CD4-positive, alpha-beta memory T cell (primary cell): ENCODE data around the gene ESYT2. TPM values are rescaled to one million over a fixed set of nuclear protein-coding genes. Genes with fewer than 3 reads are reported as not detected.

Source experiments
- CTCF ChIA-PET: fragments of 350-600 bp; sonication (Branson Sonifier 250); formaldehyde crosslinking; loops from one replicate; lab custom pipeline; 2021; ENCODE audit warnings: inconsistent platforms; ENCODE audit not compliant: partially characterized antibody; lab: Charles Lee
- POLR2A ChIA-PET: fragments of 350-600 bp; sonication (Branson Sonifier 250); formaldehyde crosslinking; loops from one replicate; lab custom pipeline; 2021; ENCODE audit not compliant: partially characterized antibody; lab: Charles Lee
- DNase-seq, 5 donors: peaks; one replicate each; pipeline versions ENCODE4 v3.0.0 to v3.0.0-alpha.2; 2020 to 2022; ENCODE audit warnings: mixed read lengths in 1 of 5
- H3K27ac ChIP-seq: one replicate; pipeline ENCODE4 v1.7.0; 2013; ENCODE audit warnings: low read depth, low read length
- H3K27me3 ChIP-seq: 2 replicates; pipeline ENCODE4 v1.7.0; 2013; ENCODE audit warnings: mild to moderate bottlenecking, low read length, moderate library complexity; ENCODE audit not compliant: insufficient read depth
- H3K36me3 ChIP-seq: 2 replicates; pipeline ENCODE4 v1.7.0; 2013; ENCODE audit warnings: mild to moderate bottlenecking, low read length, moderate library complexity; ENCODE audit not compliant: insufficient read depth
- H3K4me1 ChIP-seq: 2 replicates; pipeline ENCODE4 v1.7.0; 2013; ENCODE audit warnings: mild to moderate bottlenecking, low read length, moderate library complexity; ENCODE audit not compliant: insufficient read depth
- H3K4me3 ChIP-seq, 2 donors: one replicate each; pipeline ENCODE4 v1.7.0; 2013; ENCODE audit warnings: low read length in 2 of 2, mild to moderate bottlenecking in 1 of 2
- H3K9me3 ChIP-seq, 2 donors: one replicate each; pipeline ENCODE4 v1.7.0; 2013; ENCODE audit warnings: low read length in 2 of 2, control low read depth in 1 of 2; ENCODE audit not compliant: control insufficient read depth in 1 of 2
- H3K27ac Mint-ChIP-seq, 7 donors: one replicate each; pipeline ENCODE4 v1.8.0; 2020 to 2021; ENCODE audit warnings: mixed read lengths in 7 of 7, mild to moderate bottlenecking in 6 of 7, inconsistent platforms in 3 of 7, moderate library complexity in 3 of 7
- H3K27me3 Mint-ChIP-seq, 2 donors: one replicate each; pipeline ENCODE4 v1.8.0; 2020 to 2021; ENCODE audit warnings: mixed read lengths in 2 of 2
- H3K36me3 Mint-ChIP-seq, 2 donors: one replicate each; pipeline ENCODE4 v1.8.0; 2020 to 2021; ENCODE audit warnings: mixed read lengths in 2 of 2, inconsistent platforms in 1 of 2, mild to moderate bottlenecking in 1 of 2
- H3K4me1 Mint-ChIP-seq, 4 donors: one replicate each; pipeline ENCODE4 v1.8.0; 2020 to 2021; ENCODE audit warnings: mixed read lengths in 4 of 4, mild to moderate bottlenecking in 1 of 4
- H3K4me3 Mint-ChIP-seq, 8 donors: one replicate each; pipeline ENCODE4 v1.8.0; 2020 to 2021; ENCODE audit warnings: mixed read lengths in 8 of 8, mild to moderate bottlenecking in 7 of 8, moderate library complexity in 6 of 8, inconsistent platforms in 3 of 8
- H3K9me3 Mint-ChIP-seq, 8 donors: one replicate each; pipeline ENCODE4 v1.8.0; 2020 to 2021; ENCODE audit warnings: mixed read lengths in 8 of 8, mild to moderate bottlenecking in 5 of 8, inconsistent platforms in 3 of 8, moderate library complexity in 1 of 8
- intact Hi-C: fragments of 100-400 bp; cut with micrococcal nuclease; formaldehyde crosslinking; loops from one replicate; pipeline ENCODE4 v1.15.1; 2023
- polyA plus RNA-seq, 2 donors: library from polyadenylated mRNA; unstranded; fragments of 300-500 nt; fragmentation: Illumina TruSeq; gene quantifications; one replicate each; pipeline ENCODE4 v1.2.3, GENCODE V29; 2021
- total RNA-seq, 2 experiments: library from RNA; stranded (reverse); gene quantifications; one replicate each; pipeline ENCODE4 v1.2.3, GENCODE V29; 2021

The ESYT2 gene
- total and polyA plus RNA-seq, 4 experiments from 2014 or later = 52.3 to 116 (median 106) TPM

- POLR2A ChIA-PET = no interaction called here
Measured at GRCh38 chr7:158740013-158740656, 89.2 kb downstream of the ESYT2 start.

GRCh38 chr7:158738841-158739240 is 90.5 kb downstream of the ESYT2 start:
- Mint-ChIP-seq H3K9me3 (peaks cover 0 to 3% (median 0%) of the 10 kb centered on the region in 8 donors), H3K4me1 (peaks cover 0 to 3% (median 0%) of the 10 kb centered on the region in 4 donors), H3K27ac (no peak overlapping the region), H3K27me3 (no peaks in the 10 kb centered on the region), H3K36me3 (peaks cover 71 to 87% of the 10 kb centered on the region in 2 donors), H3K4me3 (no peak overlapping the region)
- H3K27ac ChIP-seq = no peak overlapping the region
- ChIA-PET POLR2A (no interaction called here), CTCF (no interaction called here)
- H3K4me1 ChIP-seq = no peaks in the 10 kb centered on the region
- H3K4me3 ChIP-seq = no peak overlapping the region
- intact Hi-C loops = no loop called here
- DNase-seq = no peak
- no peaks in the 10 kb centered on the region for H3K27me3 ChIP-seq
- no peaks in the 10 kb centered on the region for H3K9me3 ChIP-seq
- peaks cover 82% of the 10 kb centered on the region for H3K36me3 ChIP-seq

More at GRCh38 chr7:158740013-158740656, 89.2 kb downstream of the ESYT2 start:
- no peak overlapping the region for H3K27ac ChIP-seq
- no peak for DNase-seq
- Mint-ChIP-seq H3K4me3 (no peak overlapping the region), H3K9me3 (peaks cover 0 to 3% (median 0%) of the 10 kb centered on the region in 8 donors), H3K27ac (peak overlapping the region in 4 of 7 donors; percentile 5 to 62 (median 40)), H3K36me3 (peaks cover 60 to 85% of the 10 kb centered on the region in 2 donors), H3K27me3 (no peaks in the 10 kb centered on the region), H3K4me1 (no peaks in the 10 kb centered on the region)
- CTCF ChIA-PET = interaction anchor here (1.8 kb wide), 1 partner anchor 236 kb away, joined by 5 read pairs; no protein-coding TSS in a partner anchor
- intact Hi-C loops = no loop called here
- peaks cover 76% of the 10 kb centered on the region for H3K36me3 ChIP-seq
- H3K9me3 ChIP-seq = no peaks in the 10 kb centered on the region
- H3K27me3 ChIP-seq = no peaks in the 10 kb centered on the region
- no peaks in the 10 kb centered on the region for H3K4me1 ChIP-seq
- H3K4me3 ChIP-seq = no peak overlapping the region

GRCh38 chr7:158737064-158737695 is 92.1 kb downstream of the ESYT2 start:
- Histone ChIP-seq H3K4me1 (no peaks in the 10 kb centered on the region), H3K27me3 (no peaks in the 10 kb centered on the region), H3K27ac (no peak overlapping the region), H3K4me3 (no peak overlapping the region), H3K36me3 (peaks cover 81% of the 10 kb centered on the region), H3K9me3 (no peaks in the 10 kb centered on the region)
- Mint-ChIP-seq H3K9me3 (peaks cover 0 to 3% (median 0%) of the 10 kb centered on the region in 8 donors), H3K27me3 (no peaks in the 10 kb centered on the region), H3K36me3 (peaks cover 60 to 81% of the 10 kb centered on the region in 2 donors), H3K4me3 (no peak overlapping the region), H3K27ac (peak overlapping the region in 1 of 7 donors; percentile 19), H3K4me1 (peaks cover 0 to 3% (median 0%) of the 10 kb centered on the region in 4 donors)
- intact Hi-C loops = no loop called here
- CTCF ChIA-PET = no interaction called here
- POLR2A ChIA-PET = interaction anchor here (1.4 kb wide), 1 partner anchor 9 kb away, joined by 3 read pairs; no protein-coding TSS in a partner anchor
- DNase-seq = no peak

- H3K4me3 ChIP-seq = no peak overlapping the region
- H3K4me1 ChIP-seq = no peaks in the 10 kb centered on the region
- intact Hi-C loops = no loop called here
- ChIA-PET CTCF (no interaction called here), POLR2A (no interaction called here)
- Mint-ChIP-seq H3K4me3 (no peak overlapping the region), H3K27me3 (no peaks in the 10 kb centered on the region), H3K27ac (peak overlapping the region in 1 of 7 donors; percentile 46), H3K9me3 (peaks cover 0 to 3% (median 0%) of the 10 kb centered on the region in 8 donors), H3K36me3 (peaks cover 57 to 80% of the 10 kb centered on the region in 2 donors), H3K4me1 (peaks cover 0 to 3% (median 0%) of the 10 kb centered on the region in 4 donors)
- no peaks in the 10 kb centered on the region for H3K9me3 ChIP-seq
- no peaks in the 10 kb centered on the region for H3K27me3 ChIP-seq
- DNase-seq = no peak
- no peak overlapping the region for H3K27ac ChIP-seq
- H3K36me3 ChIP-seq = peaks cover 72% of the 10 kb centered on the region
Measured at GRCh38 chr7:158735935-158736334, 93.4 kb downstream of the ESYT2 start.

- ChIA-PET CTCF (no interaction called here), POLR2A (no interaction called here)
- peak overlapping the region in 5 of 7 donors; percentile 33 to 68 (median 55) for H3K27ac Mint-ChIP-seq
- H3K4me3 Mint-ChIP-seq = no peak overlapping the region
- H3K4me3 ChIP-seq = no peak overlapping the region
- H3K4me1 Mint-ChIP-seq = peaks cover 0 to 3% (median under 1%) of the 10 kb centered on the region in 4 donors
- H3K4me1 ChIP-seq = no peaks in the 10 kb centered on the region
- no peaks in the 10 kb centered on the region for H3K27me3 Mint-ChIP-seq
- intact Hi-C loops = no loop called here
- H3K9me3 ChIP-seq = no peaks in the 10 kb centered on the region
- H3K27me3 ChIP-seq = no peaks in the 10 kb centered on the region
- DNase-seq = no peak
- peaks cover 61% of the 10 kb centered on the region for H3K36me3 ChIP-seq
- no peaks in the 10 kb centered on the region for H3K9me3 Mint-ChIP-seq
- peaks cover 55 to 79% of the 10 kb centered on the region in 2 donors for H3K36me3 Mint-ChIP-seq
- H3K27ac ChIP-seq = no peak overlapping the region
Measured at GRCh38 chr7:158734861-158735260, 94.4 kb downstream of the ESYT2 start.

- intact Hi-C loops = no loop called here
- no peak for DNase-seq
- H3K27ac Mint-ChIP-seq = peak overlapping the region in 3 of 7 donors; percentile 47 to 86 (median 68)
- Histone ChIP-seq H3K27ac (no peak overlapping the region), H3K4me3 (no peak overlapping the region), H3K4me1 (no peaks in the 10 kb centered on the region), H3K9me3 (no peaks in the 10 kb centered on the region), H3K27me3 (no peaks in the 10 kb centered on the region), H3K36me3 (peaks cover 56% of the 10 kb centered on the region)
- H3K4me3 Mint-ChIP-seq = no peak overlapping the region
- H3K4me1 Mint-ChIP-seq = peaks cover 0 to 5% (median 2%) of the 10 kb centered on the region in 4 donors
- POLR2A ChIA-PET = interaction anchor here (1.8 kb wide), 1 partner anchor 29 kb away, joined by 7 read pairs; the partner anchor contains the start of gene NCAPG2
- no peaks in the 10 kb centered on the region for H3K27me3 Mint-ChIP-seq
- peaks cover 55 to 74% of the 10 kb centered on the region in 2 donors for H3K36me3 Mint-ChIP-seq
- CTCF ChIA-PET = interaction anchor here (1.3 kb wide), 1 partner anchor 235 kb away, joined by 3 read pairs; no protein-coding TSS in a partner anchor
- no peaks in the 10 kb centered on the region for H3K9me3 Mint-ChIP-seq
Measured at GRCh38 chr7:158733775-158734494, 95.4 kb downstream of the ESYT2 start.

- ChIA-PET POLR2A (interaction anchor here (1.8 kb wide), 1 partner anchor 28 kb away, joined by 7 read pairs; the partner anchor contains the start of gene NCAPG2), CTCF (interaction anchor here (1.3 to 2.1 kb wide), 3 partner anchors 29 to 244 kb away, joined by 3 to 6 read pairs (median 3); no protein-coding TSS in a partner anchor)
- Histone ChIP-seq H3K27ac (no peak overlapping the region), H3K4me3 (no peak overlapping the region), H3K4me1 (no peaks in the 10 kb centered on the region), H3K9me3 (no peaks in the 10 kb centered on the region), H3K27me3 (no peaks in the 10 kb centered on the region), H3K36me3 (peaks cover 51% of the 10 kb centered on the region)
- Mint-ChIP-seq H3K27ac (no peak overlapping the region), H3K4me1 (peaks cover 0 to 7% (median 2%) of the 10 kb centered on the region in 4 donors), H3K4me3 (no peak overlapping the region), H3K9me3 (no peaks in the 10 kb centered on the region), H3K36me3 (peaks cover 47 to 68% of the 10 kb centered on the region in 2 donors), H3K27me3 (no peaks in the 10 kb centered on the region)
- intact Hi-C loops = no loop called here
- no peak for DNase-seq
Measured at GRCh38 chr7:158733220-158733519, 96.1 kb downstream of the ESYT2 start.
